Islet precursor cell (in vitro differentiated cells): ENCODE data around the gene PDGFC.
"Not testable (repeated sequence)": the region's sequence is repeated elsewhere in the genome, so short reads cannot be mapped to it uniquely, and the experiment has no call there.

Source experiments
- DNase-seq: peaks from one replicate; pipeline ENCODE4 v3.0.0-alpha.2; 2018

Gene PDGFC

DNA sequence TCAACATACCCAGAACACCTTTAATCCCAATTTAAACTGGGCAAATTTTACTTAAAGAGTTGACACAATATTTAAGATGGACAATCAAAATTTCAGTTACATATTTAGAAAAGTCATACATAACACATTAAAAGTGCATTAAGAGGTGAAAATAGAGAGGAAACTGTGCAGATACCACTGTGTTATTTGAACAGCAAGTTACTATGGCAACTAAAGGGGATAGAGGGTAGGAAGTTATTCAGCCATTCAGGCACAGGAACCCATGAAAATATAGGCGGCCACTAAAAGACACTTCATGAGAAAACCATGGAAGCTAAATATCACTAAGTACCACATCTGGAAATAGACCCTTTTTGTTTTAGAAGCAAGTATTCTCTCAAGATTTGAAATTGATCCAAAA, 75.1 kb downstream of the PDGFC start:
- DNase-seq, result no peak

DNA sequence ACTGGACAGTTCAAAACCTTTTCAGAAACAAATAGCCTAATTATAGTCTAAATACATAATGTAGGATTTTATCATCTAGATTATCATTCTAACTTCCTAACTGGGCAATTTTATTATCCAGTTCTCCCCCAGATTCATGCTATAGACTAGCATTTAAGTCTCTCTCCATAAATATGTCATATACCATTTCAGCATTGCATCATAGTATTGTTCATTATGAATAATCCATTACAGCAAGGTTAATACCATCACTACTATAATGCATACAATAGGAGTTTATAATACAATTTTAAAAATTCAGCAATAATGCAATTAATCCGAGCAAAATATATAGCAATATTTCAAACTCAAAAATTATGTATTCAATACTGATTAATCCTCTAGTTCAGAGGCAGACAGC, 77.4 kb downstream of the PDGFC start:
- DNase-seq, result no peak

DNA sequence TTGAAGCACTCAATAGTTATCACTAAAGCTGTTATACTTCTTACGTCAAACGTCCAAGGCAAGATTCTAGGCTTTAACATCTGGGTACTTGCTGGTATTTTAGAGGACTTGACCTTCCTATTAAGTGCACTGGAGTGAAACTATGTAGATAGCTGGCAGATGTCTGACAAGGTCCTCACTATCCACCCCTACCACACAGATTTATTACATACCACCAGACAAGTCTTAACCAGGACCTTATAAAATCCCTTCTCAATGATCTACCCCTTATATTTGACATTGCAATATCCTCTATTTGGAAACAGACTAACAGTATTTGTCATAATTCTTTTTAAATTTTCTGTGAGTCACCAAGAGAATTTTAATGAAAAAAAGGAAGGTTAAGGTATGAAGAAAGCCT, 78.8 kb downstream of the PDGFC start:
- DNase-seq, result no peak

DNA sequence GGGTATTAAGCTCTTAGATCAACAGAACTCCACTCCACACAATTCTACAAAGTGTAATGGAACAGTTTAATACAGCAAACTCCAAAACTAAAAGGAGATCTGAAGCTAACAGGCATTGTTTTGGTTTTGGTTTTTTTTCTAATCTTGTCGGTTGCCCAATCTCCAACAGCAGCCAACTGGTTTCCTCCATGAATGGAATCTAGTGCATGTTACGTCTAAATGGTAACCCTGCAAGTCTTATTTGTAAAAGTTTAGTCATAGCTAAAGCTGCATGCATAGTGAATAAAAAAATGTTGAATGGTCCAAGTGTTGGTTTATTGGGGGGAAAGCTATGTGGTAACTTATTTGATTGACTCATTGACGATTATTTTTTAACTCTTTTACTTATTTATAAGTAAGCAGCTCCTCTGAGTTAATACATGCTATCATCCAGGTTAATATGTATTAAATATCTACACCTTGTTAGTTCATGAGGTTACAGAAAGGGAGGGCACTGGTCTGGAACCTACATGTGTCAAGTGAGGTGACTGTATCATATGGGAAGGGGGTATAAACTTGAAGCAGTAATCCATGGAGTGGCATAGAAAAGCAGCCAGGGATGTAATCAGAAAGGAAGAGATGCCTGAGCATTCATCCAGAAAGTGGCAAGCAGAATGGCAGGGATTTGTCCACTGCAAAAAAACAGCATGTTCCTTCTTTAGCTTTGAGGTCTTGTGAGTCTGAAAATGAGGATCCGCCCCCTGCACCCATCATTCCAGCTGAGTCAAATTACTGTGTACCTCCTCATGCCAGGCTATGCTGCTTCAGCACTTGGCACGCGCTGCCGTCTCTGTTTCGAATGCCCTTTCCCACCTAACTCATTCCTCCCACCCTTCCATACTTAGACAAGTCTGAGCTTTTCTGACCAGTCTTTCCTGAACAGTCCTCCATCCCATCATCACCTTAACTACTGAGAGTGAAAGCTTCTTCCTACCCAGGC, 81.7 kb downstream of the PDGFC start:
- no peak for DNase-seq

DNA sequence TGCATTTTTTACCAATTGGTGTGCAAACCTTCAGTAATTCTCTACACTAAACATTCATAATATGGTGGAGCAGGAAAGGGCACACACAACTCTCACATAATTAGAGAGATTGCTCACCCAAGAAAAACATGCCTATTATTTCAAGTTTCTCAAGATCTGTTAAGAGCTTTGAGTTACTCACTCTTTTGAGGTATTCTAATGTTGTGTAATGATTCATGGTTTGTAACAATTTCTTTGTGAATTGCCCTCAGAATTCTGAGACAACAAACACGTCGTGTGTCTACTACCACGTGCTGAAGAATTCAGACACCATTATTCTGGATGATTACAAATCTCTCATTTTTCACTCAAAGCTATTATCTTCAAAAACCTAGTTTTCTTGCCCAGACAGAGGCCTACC, 82.8 kb downstream of the PDGFC start:
- DNase-seq, result no peak

DNA sequence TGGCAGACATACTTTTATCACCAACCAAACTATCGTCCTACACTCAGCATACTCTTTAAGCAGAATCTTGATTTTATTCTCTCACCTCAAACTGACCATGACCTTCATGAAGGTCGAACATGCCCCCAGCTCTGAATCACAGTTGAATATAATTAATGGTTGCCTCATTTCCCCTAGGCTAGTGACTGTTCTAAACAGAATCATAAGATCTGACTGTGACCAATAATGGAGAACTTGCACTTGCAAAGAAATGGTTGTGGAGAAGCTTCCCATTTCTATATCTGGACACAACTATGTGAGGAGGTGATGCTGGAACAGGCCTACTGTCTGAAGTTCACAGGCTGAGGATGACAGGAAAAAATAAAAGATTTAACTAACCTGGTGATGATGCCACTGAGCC, 85.1 kb downstream of the PDGFC start:
- no peak for DNase-seq

DNA sequence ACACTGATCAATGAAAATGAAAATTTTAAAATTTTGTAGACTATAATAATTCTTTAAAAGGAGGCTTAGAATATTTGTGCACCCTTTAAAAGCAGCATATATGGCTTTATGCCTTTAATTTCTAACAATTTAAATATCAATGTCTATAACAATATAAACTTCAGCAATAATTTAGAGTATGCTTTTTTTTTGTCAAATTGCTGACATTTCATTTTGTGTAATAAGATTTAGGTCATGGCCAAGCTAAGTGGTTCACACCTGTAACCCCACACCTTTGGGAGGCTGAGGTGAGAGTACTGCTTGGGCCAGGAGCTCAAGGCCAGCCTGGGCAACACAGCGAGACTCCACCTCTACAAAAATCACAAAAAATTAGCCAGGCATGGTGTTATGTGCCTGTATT, 86.2 kb downstream of the PDGFC start:
- DNase-seq, result no peak

DNA sequence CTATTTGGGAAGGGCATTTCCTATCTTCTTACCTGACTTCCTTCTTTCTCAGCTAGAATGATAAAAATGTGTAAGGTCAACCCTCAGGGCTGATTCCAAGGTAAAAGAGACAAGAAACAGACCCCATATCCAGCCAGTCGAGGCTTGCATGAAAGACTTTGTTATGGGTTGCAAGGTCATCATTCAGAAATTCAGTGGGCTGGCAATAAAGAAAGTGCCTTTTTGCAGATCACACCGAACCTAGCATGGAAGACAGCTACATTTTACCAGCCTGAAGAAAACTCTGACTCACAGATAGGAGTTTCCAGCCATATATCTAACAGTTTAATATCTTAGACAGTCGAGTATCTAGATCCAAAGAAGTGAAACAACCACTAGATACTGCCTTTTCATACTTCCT, 87.4 kb downstream of the PDGFC start:
- peak; percentile 84 for DNase-seq

DNA sequence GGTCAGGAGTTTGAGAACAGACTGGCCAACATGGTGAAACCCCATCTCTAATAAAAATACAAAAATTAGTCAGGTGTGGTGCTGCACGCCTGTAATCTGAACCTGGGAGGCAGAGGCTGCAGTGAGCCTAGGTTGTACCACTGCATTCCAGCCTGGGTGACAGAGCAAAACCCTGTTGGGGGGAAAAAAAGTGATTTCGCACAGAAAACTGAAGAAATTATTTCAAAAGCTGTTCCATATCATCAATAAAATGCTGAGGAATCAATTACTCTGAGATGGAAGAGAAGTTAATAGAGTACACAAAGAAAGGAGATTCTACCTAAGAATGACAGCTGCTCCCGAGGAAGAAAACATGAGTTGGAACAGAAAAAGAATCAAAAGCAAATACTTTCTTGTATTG, 95.9 kb downstream of the PDGFC start:
- no peak for DNase-seq

DNA sequence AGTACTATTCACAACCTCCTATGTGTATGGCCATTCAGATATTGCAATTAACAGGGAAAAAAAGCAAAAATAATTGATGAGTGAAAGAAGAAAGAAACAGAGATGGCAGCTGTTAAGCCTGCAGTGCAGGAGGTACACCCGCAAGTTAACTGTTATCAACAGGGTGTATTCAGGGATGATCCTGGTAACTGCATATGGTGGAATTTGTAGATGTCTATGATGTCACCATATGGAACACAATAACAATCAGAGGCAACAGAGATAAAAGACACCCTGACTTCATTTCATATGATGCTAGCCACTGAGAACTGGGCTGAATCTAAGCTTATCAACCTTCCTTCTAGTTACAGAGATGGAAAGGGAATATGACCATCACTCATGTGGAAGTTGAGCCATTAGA, 96.5 kb downstream of the PDGFC start:
- DNase-seq, result no peak

DNA sequence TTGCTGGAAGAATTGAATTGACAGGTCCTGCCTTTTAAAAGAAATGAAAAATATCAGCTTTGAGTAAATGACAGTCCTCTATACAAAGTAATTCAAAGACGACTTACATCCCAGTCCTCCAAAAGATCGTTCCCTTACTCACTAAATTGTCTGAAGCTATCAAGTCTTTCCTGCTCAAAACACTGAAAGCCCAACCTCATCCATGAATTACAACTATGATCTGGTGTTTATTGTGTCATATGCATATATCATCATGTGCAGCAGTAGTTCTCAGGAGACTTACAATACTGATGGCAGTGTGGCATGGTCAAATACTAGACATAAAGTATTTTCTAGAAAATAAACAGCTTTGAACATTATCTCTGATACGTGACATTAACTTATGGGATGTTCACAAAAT, 97.8 kb downstream of the PDGFC start:
- DNase-seq, result no peak

DNA sequence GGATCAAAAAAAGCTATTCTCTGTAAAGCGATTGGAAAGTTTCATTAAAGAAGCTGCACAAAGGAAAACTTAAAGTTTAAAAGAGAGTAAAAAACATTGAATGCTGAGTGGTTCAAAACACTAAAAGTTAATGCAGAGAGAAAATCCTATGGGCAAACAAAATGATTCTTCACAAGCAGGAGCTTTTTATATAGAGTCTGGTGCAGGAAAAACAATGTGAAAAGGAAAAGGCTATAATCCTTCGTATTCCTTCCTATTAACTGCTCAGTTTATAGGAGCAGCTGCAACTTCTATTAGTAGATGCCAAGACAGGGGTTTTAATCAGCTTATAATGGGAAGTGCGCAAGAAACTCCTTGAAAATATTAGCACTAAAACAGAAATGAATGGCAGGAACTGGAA, 100.7 kb downstream of the PDGFC start:
- DNase-seq, result no peak

DNA sequence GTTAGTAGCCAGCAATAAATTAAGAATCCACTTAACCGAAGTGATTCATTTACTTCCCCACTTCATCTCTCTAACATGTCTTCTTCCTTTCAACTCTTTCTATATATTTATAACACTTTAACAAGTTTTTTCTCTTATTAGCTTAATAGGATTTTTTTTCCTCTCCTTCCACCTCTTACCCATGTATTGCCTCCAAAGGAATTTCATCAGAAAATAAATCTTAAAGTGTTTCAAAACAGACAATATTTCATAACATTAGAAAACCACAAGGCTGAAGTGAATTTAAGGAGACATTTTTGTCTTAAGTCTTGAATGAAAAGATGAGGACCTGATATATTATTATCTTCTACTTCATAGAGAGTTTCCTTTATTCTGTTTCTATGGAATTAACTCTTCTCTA, 101.5 kb downstream of the PDGFC start:
- DNase-seq, result no peak

DNA sequence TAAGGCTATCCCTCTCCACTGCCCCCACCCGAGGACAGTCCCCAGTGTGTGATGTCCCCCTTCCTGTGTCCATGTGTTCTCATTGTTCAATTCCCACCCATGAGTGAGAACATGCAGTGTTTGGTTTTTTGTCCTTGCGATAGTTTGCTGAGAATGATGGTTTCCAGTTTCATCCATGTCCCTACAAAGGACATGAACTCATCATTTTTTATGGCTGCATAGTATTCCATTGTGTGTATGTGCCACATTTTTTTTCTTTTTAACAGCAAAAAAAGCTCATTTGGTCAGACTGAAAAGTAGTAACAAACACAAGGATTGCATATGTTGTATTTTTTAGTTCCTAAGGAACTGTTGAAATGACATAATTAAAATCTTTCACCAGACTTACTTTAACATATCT, 105.5 kb downstream of the PDGFC start:
- not testable (repeated sequence) for DNase-seq

DNA sequence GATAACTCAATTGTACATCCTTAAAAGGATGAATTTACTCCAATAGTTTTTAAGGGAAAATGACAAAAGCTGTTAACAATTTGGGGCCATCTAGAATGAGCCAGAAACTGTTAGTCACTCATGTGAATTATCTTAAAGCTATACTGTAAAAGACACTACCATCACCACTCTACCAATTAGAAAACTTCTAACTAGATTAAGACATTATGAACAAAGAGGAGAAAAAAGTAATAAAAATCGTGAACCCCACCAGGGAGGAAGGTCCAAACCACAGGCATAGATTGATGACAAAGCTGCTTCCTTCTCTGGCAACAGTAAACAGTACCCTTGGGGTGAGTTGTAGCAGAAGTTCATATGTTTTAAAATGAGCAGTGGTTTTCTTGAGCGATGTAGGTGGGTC, 106.1 kb downstream of the PDGFC start:
- no peak for DNase-seq

DNA sequence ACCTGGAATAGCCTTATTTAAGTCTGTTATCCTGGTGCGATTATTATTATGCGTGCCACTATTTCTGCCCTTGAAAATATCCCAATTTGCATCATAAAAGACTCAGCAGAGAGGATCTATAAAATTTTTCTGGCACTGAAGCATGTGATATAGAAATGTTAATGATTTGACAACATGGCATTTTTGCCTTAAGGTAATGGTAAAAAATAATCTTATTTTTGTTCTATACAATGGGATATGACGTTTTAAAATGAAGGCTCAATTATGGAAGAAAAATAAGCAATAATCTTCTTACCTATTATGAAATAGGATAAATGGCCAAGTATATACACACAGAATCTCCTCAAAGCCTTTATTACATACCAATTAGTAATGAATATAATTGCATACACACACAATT, 113.5 kb downstream of the PDGFC start:
- DNase-seq, result no peak

DNA sequence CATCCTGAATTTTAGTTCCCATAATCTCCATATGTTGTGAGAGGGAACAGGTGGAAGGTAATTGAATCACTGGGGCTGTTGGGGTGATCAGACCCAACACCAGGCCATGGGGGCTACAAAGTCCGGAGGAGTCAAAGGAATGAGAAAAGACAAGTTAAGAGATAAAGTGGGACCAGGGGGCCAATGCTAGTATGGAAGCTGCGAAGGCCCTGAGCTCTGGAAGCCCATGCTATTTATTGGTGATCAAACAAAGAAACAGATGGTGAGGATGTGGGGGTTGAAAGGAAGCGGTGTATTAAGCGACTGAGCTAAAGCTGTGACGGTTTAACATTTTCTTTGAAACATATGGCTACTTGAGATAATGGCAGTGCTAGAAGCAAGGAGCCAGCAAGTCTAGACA, 132.8 kb downstream of the PDGFC start:
- no peak for DNase-seq

DNA sequence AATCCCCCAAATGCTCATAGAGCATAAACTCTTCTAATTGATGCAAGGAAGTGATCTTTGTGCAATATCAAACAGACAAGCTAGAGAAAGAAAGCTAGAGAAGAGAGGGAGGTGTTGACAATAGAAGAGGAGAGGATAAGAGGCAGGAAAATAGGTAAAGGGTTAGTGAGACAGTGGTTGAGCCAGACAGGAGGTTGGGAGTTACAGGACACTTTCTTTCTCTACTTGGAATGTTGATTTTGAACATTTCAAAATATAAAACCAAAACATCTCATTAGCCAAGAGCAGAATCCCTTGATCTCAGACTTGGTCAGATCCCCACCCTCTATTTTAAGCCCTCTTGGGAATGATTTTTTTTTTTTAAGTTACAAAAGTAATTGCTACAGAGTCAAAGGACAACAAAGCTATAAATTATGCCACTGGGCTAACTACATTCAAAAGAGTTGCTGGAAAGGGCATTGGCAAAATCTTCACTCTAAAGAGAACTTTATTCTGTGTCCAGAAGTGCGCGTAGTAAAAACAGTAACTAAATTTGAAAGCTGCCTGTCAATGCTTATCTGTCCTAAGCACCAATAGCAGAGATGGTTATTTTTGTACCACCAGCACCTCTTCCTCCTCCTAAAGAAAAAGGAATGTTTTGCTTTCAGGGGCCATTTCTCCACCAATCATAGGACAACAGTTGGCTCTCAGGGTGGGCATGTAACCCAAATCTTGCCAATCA, 133.8 kb downstream of the PDGFC start:
- DNase-seq, result no peak

DNA sequence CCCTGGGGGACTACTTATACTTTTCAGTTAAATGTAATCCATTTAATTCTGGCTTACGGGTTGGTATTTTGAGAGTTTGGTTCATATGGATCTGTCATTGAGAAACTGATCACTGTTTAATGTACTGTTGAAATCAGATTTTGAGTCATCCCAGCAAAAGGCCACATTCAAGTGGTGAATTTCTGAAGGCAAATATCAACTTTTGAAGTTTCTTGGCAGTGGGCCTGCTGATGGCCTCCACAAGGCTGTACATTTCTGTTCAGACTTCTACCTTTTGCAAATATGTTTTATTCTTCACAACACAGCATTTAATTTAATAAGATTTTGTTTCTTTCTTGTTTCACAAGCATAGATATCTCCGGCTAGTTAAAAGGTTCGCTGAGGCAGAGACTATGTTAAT, 138.7 kb downstream of the PDGFC start:
- no peak for DNase-seq

DNA sequence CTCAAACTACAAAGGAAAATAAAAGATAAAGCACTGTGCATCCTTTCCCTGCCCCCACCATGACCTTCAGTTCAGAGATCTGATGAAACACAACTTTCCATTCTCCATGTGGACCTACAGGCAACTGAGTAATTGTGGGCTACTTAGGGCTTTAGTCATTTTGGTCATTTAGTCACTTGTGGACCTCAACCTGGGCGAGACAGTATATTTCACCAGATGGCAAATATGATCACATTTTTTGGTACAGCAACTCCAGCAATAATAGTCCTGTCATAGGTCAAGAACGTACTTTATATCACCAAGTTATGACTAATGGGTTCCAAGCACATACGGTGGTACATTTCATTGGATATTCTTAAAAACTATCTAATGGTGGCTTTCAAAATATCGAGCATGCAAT, 141.2 kb downstream of the PDGFC start:
- no peak for DNase-seq

DNA sequence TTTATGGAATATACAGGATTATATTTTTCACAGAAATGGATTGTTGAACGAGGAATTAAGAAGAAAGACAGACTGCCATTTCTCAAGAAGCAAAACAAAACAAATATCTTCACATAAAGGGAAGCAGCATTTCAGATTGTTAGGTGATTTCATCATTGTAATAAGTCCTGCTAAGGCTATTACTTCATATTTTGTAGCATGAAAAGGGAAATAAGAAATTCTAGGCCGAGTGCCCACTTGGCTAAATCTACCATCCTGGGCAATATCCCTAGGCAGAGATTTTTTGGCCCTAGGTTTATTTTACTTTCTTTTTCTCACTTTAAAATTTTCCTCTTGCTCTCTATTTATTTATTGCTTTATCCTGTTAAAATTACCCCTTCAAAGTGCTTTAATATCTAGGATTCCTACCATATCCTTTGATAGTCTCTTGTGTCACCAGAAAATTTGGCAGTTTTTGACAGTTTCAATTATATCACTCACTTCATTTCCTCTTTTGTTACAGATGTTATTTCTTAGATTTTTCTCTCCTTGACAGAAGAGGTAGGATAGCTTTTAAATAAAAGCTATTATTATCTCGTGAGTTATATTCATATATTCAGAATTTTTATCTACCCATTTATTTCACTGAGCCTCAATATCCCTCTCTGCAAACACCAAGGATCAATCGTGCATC, 142.3 kb downstream of the PDGFC start:
- no peak for DNase-seq

DNA sequence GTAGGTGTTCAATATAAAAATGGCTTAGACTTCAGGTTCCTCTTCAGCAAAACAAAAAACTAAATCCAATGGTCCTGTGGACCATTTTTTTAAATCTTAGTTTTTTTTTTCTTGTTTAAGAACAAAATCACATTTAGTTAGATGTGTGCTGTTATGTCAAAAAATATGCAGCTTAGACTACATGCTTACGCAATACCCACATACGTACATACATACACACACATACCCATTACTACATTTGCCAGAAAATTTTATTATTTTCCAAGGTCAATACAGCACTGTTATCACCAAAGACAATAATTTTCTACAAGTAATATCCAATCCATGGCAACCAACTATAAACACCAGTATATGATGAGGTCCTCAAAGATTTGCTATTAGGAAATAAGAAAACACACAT, 144.1 kb downstream of the PDGFC start:
- no peak for DNase-seq

DNA sequence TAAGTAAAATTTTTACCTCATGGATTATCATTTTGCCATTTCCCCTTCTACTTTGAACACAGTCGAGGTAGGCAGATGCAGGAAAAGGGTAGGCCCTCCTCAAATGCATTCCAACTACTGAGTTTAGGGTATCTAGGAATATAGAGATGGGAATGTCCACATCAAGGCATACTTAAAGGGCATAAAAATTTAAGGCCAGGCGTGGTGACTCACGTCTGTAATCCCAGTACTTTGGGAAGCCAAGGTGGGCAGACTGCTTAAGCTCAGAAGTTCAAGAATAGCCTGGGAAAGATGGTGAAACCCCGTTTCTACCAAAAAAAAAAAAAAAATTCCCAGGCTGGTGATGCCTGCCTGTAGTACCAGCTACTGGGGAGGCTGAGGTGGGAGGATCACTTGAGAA, 146.5 kb downstream of the PDGFC start:
- DNase-seq, result no peak
